Gastrocnemius medialis (tissue), 4 donors: ENCODE results near the gene ZNF865.

Source experiments
- POLR2A ChIP-seq, 2 donors: fragments of 450-650 bp; IDR thresholded peaks; one replicate each; pipeline ENCODE4 v1.6.1; 2017; ENCODE audit warnings: antibody characterized with exemption in 2 of 2, mild to moderate bottlenecking in 2 of 2, moderate library complexity in 2 of 2
- TF ChIP-seq, protein P1 (sequence below), 5 experiments: fragments of 450-650 bp in 3 of 5; fragments of 200-600 bp in 2 of 5; sonication (generic) in 2 of 5; IDR thresholded peaks in 4 of 5; conservative IDR thresholded peaks in 1 of 5; 1 replicate in 4 of 5; 2 replicates in 1 of 5; pipeline ENCODE4 v1.5.1; 2016 to 2019; ENCODE audit warnings: antibody characterized with exemption in 5 of 5, mild to moderate bottlenecking in 3 of 5, moderate library complexity in 3 of 5

DNA sequence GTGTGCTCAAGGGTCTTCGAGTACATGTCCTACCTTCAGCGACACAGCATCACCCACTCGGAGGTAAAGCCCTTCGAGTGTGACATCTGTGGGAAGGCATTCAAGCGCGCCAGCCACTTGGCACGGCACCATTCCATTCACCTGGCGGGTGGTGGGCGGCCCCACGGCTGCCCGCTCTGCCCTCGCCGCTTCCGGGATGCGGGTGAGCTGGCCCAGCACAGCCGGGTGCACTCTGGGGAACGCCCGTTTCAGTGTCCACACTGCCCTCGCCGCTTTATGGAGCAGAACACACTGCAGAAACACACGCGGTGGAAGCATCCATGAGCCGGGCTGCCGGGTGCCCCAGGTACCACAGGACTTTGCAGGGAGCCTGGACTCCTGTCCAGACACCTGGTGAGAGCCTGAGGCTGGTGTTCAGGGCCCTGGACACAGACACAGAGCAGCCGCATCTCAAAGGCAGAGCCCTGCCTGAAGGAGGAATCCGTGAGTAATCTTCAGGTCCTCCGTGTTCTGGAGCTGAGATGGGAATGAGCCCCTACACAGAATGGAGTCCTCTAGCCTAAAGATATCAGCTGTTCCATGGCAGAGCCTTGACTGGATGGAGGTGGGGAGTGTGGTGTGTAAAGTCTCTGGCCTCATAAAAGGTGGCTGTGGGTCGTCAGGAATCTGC lies 39.5 kb downstream of the ZNF865 start:
- TF ChIP-seq POLR2A (IDR thresholded peaks at IDR 0.05): no peak
- TF ChIP-seq, protein P1, sequence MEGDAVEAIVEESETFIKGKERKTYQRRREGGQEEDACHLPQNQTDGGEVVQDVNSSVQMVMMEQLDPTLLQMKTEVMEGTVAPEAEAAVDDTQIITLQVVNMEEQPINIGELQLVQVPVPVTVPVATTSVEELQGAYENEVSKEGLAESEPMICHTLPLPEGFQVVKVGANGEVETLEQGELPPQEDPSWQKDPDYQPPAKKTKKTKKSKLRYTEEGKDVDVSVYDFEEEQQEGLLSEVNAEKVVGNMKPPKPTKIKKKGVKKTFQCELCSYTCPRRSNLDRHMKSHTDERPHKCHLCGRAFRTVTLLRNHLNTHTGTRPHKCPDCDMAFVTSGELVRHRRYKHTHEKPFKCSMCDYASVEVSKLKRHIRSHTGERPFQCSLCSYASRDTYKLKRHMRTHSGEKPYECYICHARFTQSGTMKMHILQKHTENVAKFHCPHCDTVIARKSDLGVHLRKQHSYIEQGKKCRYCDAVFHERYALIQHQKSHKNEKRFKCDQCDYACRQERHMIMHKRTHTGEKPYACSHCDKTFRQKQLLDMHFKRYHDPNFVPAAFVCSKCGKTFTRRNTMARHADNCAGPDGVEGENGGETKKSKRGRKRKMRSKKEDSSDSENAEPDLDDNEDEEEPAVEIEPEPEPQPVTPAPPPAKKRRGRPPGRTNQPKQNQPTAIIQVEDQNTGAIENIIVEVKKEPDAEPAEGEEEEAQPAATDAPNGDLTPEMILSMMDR (IDR thresholded peaks at IDR 0.05 in 4 of 5, conservative IDR thresholded peaks at IDR 0.05 in 1 of 5): no peak
